Epithelial cell of proximal tubule (primary cell): ENCODE data around the gene ATP5MC3. TPM values are rescaled to one million over a fixed set of nuclear protein-coding genes. Genes with fewer than 3 reads are reported as not detected.

ENCODE experiments used
- DNase-seq: peaks from one replicate; pipeline ENCODE4 v3.0.0-alpha.2; 2011; ENCODE audit warnings: low read depth
- H3K4me3 ChIP-seq: 2 replicates; pipeline ENCODE4 v1.5.1; 2011; ENCODE audit warnings: low read depth, mild to moderate bottlenecking, low read length
- total RNA-seq: library from RNA; depleted of rRNA; stranded (reverse); fragments of >200 nt; gene quantifications from 2 replicates; pipeline ENCODE4 v1.2.3, GENCODE V29; 2015
- TF ChIP-seq, protein P1 (sequence below): conservative IDR thresholded peaks from 2 replicates; pipeline ENCODE4 v1.5.1; 2012; ENCODE audit warnings: low read depth, mild to moderate bottlenecking, low read length

The ATP5MC3 gene
- total RNA-seq, 1 donor from 2014 or later = 362 TPM

DNA sequence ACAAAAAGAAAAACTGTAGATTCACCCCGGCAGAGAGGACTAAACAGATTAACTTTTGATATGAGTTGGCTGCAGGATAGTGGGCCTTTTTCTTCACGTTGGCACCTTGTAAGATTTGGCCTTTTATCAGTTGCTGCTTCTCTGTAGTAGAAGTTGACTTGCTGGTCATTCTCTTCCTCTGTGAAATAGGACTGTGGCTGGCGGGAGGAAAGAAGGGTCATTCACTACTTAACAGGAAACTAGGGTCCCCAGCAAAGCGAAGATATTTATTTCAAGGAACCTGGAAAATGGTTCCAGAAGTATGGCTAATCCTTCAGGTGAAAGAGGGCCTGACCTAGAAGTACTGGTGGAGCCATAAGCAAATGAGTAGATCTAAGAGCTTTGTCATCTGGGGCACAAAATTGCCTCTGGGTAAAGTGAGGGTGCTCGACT, 383 bp upstream of the ATP5MC3 start:
- peak overlapping the region; percentile 93 for H3K4me3 ChIP-seq
- TF ChIP-seq, protein P1, sequence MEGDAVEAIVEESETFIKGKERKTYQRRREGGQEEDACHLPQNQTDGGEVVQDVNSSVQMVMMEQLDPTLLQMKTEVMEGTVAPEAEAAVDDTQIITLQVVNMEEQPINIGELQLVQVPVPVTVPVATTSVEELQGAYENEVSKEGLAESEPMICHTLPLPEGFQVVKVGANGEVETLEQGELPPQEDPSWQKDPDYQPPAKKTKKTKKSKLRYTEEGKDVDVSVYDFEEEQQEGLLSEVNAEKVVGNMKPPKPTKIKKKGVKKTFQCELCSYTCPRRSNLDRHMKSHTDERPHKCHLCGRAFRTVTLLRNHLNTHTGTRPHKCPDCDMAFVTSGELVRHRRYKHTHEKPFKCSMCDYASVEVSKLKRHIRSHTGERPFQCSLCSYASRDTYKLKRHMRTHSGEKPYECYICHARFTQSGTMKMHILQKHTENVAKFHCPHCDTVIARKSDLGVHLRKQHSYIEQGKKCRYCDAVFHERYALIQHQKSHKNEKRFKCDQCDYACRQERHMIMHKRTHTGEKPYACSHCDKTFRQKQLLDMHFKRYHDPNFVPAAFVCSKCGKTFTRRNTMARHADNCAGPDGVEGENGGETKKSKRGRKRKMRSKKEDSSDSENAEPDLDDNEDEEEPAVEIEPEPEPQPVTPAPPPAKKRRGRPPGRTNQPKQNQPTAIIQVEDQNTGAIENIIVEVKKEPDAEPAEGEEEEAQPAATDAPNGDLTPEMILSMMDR = no peak
- no peak for DNase-seq

DNA sequence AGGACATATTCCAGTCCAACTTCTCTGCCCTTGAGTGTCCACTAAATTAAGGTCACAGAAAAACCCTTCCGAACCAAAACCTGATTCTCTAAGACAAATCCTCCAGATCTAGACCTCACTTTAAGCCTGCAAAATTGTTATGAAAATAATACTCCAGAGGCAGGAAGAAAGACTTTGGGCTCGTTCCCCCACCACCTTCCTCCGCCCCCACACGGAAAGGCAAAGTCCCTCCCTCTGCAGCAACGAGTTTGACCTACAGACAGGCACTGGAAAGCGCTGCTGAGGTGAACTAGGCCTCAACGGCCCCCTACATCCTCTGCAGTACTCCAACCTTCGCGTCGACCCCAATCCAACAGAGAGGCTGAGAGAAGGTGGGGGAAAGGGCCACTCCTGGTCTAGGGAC, 808 bp downstream of the ATP5MC3 start:
- DNase-seq = no peak
- TF ChIP-seq, protein P1 = no peak

DNA sequence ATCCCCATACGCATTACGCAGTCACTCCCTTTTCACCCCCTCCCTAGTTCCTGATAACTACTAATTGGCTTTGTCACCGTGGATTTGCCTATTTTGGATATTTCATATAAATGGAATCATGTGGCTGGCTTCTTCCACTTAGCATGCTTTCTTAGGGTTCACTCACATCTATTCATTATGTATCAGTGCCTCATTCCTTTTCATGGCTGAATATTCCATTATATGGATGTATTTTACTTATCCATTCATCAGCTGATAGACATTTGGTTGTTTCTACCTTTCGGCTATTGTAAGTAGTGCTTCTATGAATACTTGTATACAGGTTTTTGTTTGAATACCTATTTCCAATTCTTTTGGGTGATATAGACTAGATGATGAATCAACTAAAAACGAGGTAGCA, 4.9 kb downstream of the ATP5MC3 start:
- DNase-seq = no peak
- no peak overlapping the region for H3K4me3 ChIP-seq
- TF ChIP-seq, protein P1 = no peak

More for the DNA sequence above, 808 bp downstream of the ATP5MC3 start:
- peak overlapping the region; percentile 93 for H3K4me3 ChIP-seq

DNA sequence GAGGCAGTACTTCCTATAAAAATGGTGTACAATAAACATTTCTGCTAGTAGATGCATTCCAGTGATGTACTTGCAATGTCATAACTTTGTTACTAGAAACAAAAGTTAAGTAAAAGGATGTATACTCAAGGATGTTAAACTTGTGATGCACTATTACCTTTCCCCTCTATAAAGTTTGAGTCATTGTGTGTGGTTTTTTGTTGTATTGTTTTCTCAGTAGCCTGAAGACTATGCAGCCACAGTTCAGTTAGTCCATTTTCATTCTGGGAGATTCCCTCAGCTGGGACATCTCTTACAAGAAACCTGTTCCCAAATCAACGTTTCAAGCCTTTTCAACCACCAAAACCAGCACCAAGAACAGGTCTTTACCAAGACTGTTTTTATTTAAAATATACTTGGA, 5.6 kb downstream of the ATP5MC3 start:
- no peak overlapping the region for H3K4me3 ChIP-seq
- no peak for DNase-seq
- TF ChIP-seq, protein P1 = no peak

DNA sequence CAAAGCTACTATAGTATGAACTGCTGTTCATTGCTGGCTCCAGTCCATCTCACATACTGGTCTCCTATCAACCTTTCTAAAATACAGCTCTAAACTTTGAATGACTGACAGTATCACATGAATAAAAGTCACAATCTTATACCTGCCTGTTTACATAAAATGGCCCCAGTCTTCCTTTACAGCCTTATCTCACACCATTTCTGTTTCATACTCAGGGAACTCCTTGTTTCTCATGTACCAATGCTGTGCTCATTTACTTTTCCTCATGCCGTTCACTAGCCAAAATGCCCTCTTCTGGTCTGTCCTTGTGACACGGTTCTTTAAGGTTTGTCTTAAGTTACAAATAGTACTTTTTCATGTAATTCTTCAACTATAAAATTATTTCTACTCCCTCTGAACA, 6.2 kb downstream of the ATP5MC3 start:
- H3K4me3 ChIP-seq = no peak overlapping the region
- TF ChIP-seq, protein P1 = no peak
- DNase-seq = no peak

DNA sequence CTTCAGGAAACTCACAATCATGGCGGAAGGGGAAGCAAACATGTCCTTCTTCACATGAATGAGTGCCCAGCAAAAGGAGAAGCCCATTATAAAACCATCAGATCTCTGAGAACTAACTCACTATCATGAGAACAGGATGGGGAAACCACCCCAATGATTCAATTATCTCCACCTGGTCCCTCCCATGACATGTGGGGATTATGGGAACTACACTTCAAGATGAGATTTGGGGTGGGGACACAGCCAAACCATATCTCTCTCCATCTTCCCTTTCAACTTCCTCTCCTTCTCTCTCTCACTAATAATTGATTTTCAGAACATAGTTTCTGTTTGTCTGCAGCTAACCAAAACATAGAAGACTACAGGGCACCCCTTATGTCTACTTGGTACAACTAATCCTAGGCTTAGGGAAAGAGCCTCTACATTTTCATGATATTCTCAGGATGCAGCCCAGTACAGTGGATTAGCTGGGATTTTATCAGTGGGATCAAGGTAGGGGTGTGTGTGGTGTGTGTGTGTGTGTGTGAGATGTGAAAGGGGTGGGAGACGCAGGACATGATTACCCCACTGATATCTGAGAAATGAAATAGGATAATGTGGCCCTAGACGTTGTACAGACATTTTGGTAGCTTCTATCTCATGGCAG, 10.7 kb downstream of the ATP5MC3 start:
- TF ChIP-seq, protein P1 = no peak
- H3K4me3 ChIP-seq = no peak overlapping the region
- no peak for DNase-seq

DNA sequence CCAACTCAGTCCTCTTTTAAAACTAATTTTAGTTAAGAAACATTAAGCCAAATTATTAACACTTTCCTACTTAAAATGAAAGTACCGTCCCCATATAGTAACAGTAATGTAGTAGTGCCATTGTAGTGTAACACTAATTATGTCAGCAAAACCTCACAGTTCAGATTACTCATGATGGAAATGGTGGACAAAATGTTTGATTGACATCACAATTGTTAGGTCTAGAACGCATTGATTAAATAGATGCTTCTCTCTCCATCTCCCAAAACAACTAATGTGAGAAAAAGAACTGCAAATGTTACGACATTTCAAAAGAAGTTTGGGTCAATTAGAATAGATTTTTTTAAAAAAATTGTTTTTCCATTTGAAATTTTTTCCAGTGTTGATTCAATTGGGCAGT, 12.3 kb downstream of the ATP5MC3 start:
- TF ChIP-seq, protein P1 = no peak
- H3K4me3 ChIP-seq = peak overlapping the region; percentile 73
- no peak for DNase-seq
